GM19025 (cell line): Measurements from ENCODE around the gene NCAM2.

Experiments used
- ATAC-seq: cut with Tn5 transposase; IDR thresholded peaks from one replicate; pipeline ENCODE4 v1.9.1; 2021; ENCODE audit warnings: mild to moderate bottlenecking, low read depth, moderate library complexity; ENCODE audit not compliant: unreplicated experiment

The NCAM2 gene

GRCh38 chr21:21204366-21204996 lies 206.3 kb downstream of the NCAM2 start:
- no peak for ATAC-seq

- ATAC-seq: no peak
Measured at GRCh38 chr21:21205604-21206003, 207.4 kb downstream of the NCAM2 start.

DNA sequence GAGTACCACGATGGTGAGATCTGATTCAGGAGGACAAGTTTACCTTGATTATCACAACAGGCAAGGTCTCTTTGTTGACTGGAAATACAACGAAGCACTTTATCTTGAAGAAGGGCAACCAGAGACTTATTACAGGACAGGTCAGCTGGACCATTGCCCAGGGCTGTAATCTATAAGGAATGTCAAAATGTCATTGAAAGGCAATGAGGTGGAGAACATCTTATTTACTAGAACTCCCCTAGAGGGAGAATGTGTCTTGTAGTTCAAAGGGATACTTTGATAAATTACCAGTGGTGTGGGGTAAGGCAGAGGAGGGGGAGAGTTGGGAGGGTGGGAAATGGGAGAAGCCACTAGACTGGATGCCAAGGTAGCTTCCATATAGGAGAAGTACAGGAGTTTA lies 212.3 kb downstream of the NCAM2 start:
- no peak for ATAC-seq

DNA sequence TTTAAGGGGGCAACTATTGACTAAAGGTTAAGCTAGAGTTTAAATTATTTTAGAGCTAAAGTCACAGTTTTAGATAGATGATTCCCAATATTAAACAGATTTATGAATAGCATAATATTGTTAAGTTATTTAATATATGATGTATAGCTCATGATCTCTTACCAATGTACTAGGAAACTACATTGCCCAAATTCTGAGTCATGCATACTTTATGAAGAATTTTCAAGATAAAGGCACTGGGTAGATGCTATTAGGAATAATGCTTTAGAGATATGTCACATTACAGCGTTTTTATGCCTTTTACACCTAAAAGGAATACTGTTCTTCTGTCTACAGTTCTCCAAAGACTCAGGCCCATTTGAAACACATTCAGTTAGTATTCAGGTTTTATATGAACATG lies 215.1 kb downstream of the NCAM2 start:
- no peak for ATAC-seq

DNA sequence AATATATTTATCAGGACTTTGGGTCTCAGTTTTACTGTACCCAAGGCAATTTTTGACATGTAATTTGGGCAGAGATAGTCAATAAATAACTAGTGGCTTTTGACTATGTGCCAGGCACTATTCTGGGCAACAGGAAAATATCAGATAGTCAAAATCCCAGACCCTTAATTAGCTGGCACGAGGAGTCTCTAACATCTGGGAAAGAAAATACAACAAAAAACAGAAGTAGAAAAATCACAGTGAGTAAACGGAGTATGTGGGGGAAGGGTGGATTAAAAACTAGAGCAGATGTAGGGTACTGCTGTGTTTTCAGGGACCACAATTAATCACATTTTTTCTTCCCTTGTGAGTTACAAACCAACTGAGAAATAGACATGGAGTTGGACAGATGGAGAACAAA lies 217.8 kb downstream of the NCAM2 start:
- no peak for ATAC-seq

DNA sequence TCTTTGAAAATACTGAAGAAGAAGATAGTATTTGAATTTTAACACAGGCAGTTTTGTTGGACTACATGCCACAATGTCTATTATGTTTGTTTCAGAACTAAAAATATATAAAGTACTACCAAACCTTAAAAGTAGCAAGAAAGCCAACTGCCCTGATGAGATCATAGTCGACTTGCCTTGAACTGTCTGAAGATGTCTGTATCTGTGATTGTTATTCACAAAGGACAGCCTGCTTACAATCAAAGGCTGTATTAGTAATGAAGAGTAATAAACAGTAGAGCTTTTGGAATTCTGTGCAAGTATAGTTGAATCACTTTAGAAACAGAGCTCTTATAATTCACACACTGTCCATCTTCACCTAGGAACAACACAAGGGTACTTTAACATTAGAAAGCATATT lies 228.3 kb downstream of the NCAM2 start:
- no peak for ATAC-seq

GRCh38 chr21:21230672-21231071 lies 232.5 kb downstream of the NCAM2 start:
- no peak for ATAC-seq

DNA sequence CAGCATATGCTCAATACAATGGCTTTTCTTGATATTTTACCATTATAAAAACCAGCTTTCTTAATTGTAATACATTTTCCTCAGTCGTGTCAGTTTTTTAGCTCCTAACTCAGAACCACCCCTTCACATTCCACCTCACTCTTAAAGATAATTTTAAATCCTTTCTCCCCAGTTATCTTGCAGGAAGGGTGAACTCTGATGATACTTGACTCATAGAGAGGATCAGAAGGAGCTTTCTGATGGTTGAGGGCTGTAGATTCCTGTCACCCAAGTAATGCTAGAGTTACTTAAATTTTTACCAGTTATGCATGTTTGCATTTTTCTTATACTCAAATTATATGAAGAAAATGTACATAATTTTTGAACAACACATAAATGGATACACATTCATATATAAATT lies 233.7 kb downstream of the NCAM2 start:
- no peak for ATAC-seq

GRCh38 chr21:21232320-21232719 lies 234.1 kb downstream of the NCAM2 start:
- no peak for ATAC-seq

- ATAC-seq: no peak
Measured at GRCh38 chr21:21233051-21233450, 234.8 kb downstream of the NCAM2 start.

DNA sequence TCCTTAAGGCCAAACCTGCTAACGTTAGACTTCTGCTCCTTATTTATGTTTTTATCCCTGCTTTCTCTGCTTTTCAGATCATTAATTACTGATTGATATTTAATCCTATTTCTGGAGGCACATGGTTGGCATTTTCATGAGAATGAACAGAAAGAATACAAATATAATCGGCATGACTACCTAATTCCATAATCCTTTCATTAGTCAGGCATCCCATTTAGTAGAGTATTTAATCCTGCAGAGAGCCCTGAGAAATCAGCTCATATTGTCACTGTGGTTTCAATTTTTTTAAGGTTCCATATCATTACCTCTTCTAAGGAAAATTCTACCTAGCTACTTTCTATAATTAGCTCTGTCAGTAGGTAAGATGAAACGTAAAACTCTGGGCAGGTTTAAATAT lies 238.8 kb downstream of the NCAM2 start:
- ATAC-seq: no peak

DNA sequence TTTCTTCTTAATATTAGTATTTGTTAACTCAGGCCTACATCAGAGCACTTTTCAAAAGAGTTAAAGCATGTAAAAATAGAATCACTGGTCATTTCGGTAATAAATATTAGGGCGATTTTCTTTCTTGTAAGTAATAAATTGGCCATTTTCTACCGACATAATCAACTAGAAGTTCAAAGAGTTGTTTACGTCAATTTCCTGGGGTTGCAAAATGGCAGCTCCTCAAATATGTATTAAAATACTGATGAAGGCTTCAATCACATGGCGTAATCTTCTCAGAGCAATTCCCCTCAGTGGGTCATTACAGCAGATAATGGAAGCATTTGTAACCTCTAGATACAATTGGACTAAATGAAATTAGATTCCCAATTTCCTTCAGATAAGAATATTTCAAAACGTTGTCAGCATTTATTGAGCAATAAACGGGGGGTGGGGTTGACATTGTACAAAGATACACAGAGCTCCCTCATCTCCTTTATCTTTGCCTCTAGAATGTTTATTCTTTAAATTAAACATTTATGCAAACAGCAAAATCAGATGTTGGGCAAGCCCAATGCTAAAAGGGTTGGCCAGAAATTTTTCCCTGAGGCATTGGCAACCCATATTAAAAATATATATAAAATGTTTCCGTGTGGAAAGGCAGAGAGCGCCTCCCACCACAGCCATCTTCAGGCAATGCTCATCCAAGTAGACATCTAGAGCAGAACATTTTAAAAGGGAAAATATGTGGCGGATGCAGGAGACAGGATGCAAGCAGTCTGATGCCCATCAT lies 240.6 kb downstream of the NCAM2 start:
- no peak for ATAC-seq

DNA sequence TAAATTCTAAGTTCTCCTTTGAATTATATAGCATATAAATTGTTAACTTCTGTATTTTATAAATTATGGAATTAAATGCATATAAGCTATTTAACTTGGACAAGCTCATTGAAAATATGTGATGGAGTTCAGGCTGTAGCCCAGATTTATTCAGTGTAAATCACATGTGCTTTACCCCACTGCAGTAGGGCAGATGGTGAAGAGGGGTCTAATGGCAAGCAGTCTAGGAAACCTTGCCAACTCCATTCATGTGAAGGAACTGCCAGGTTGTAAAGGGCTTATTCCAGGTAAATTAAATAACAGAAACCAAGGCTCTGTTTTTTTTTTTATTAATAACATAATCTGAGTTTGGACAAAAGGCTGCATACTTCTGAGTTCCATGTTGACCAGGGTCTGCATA lies 243.2 kb downstream of the NCAM2 start:
- no peak for ATAC-seq

DNA sequence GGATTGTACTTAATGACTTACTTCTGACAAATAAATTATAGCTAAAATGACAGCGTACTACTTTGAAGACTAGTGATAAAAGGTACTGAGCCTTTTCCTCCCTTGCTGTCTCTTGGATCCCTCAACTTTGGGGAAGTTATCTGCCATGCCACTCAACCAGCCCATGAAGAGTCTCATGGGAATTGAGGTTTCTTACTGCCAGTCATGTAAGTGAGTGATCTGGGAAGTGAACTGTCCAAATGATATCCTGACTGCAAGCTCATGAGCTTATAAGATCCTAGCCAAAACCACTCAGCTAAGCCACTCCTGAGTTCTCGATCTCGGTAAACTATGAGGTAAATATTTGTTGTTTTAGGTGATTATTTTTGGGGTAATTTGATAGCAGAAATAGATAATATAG lies 247.8 kb downstream of the NCAM2 start:
- no peak for ATAC-seq

- no peak for ATAC-seq
Measured at GRCh38 chr21:21247424-21247823, 249.2 kb downstream of the NCAM2 start.

DNA sequence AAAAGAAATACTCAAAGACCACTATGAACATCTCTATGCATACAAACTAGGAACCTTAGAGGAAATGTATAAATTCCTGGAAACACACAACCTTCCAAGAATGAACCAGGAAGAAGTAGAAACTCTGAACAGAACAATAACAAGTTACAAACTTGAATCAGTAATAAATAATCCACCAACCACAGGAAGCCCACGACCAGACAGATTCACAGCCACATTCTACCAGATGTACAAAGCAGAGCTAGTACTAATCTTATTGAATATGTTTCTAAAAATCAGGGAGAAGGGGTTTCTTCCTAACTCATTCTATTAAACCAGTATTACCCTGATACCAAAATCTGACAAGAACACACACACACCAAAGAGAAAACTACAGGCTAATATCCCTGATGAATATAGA lies 263.8 kb downstream of the NCAM2 start:
- ATAC-seq: no peak

DNA sequence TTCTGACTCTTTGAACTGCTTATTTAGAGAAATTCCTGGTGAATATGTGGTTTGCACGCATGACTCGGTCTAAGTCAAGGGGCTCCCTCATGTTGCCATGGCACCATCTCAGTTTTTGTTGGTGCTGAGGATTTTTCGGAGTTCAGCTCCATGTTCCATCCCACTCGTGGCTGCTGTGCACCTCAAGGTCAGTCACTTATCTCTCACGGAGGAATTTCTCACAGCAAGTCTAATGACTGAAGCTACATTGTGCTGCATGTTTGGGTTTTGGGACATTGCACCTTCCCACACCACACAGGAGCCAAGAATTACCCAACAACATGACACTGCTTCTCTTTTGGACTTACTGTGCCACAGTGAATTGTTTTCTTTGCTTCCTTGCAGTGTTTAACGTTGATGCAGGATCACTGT lies 269.9 kb downstream of the NCAM2 start:
- ATAC-seq: no peak

DNA sequence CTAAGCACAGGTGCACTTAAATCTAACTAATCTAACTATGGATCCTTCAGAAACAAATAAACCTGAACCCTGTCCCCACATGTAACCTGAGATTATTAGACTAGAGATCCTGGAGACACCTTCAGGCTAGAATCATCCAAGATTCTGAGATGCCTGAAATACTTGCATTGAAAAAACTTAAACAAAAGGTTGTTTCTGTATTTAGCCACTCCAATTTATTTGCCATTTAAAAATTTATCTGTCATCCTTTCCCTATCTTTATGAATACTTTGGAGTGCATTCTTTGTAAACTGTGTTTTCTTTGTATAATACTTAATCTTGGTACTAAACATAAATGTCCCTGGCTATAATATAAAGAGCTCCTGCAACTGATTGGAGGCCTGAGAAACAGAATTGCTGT lies 270.7 kb downstream of the NCAM2 start:
- ATAC-seq: no peak

DNA sequence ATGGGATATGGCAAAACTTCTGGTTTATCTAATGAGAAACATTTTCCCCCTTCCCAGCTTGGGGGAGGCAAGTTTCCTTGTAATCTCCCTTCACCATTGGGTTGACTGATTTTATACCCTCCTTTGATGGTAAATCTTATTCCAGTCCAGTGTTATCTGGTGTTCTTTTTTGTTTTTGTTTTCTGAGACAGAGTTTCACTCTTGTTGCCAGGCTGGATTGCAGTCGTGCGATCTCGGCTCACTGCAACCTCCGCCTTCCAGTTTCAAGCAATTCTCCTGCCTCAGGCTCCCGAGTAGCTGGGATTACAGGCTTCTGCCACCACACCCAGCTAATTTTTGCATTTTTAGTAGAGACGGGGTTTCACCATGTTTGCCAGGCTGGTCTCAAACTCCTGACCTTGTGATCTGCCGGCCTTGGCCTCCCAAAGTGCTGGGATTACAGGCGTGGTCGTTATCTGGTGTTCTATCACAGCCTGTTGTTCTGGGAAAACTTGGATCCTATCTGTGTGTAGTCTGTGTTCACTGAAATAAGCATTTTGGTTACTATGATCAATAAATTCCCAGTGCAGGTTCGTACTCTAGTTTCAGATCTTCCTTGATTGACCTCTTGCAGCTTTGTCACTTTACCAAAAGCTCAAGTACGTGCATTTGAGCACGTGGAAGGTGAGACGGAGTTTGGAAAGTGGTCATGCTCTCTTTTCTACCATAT lies 281.1 kb downstream of the NCAM2 start:
- no peak for ATAC-seq

GRCh38 chr21:21283810-21284209 lies 285.6 kb downstream of the NCAM2 start:
- ATAC-seq: no peak

DNA sequence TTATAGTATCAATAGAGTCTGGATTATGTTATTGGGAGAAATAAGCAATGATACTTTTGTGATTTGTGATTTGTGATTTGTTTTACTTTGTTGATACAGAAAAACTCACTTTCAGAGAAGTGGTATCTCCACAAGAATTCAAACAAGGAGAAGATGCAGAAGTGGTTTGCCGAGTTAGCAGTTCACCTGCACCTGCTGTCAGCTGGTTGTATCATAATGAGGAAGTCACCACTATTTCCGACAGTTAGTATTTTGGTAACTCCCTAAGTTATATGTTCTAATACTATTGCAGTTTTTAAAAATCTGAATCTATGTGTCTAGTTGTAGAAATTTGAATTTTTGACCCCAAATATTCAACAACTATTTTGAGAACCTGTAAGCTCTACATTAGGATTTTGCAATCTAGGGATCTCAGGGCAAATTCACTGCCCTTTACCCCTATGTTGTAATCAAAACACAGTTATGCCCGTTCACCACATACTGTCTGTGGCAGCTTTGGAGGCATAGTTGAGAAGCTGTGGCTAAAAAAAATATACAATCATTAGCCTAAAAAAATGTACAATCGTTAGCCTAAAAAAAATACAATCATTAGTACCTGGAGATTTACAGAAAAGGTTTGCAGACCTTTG lies 288.1 kb downstream of the NCAM2 start:
- no peak for ATAC-seq
